ENCODE measurements around the gene ANKRD55.
A peak's percentile ranks its signal among the peaks of the same experiment; 100 is the strongest.

The ANKRD55 gene

DNA sequence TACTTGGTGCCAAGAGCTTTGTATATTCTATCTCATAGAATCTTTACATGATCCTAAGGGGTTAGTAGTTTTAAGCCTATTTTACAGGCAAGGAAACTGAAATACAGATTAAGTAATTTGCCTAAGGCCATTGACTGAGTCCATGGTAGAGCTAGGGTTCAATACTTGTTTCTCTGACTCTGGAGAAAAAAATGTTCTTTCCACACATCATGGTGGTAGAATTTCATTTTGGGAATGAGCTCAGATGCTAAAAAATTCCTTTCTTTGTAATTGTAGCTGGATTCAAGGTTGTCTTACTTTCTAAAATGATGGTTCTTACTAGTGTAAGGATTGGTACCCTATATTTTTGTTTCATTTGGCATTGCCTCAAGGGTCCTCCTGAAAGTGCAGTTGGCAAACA lies 86.0 kb downstream of the ANKRD55 start:
- no peaks in the 10 kb centered on the region for H3K9me3 ChIP-seq
- H3K4me3 ChIP-seq (ENCODE audit: low read depth, low read length) = no peak overlapping the region
- no peak for DNase-seq
- H3K4me1 ChIP-seq = no peaks in the 10 kb centered on the region
- TF ChIP-seq, protein P1, sequence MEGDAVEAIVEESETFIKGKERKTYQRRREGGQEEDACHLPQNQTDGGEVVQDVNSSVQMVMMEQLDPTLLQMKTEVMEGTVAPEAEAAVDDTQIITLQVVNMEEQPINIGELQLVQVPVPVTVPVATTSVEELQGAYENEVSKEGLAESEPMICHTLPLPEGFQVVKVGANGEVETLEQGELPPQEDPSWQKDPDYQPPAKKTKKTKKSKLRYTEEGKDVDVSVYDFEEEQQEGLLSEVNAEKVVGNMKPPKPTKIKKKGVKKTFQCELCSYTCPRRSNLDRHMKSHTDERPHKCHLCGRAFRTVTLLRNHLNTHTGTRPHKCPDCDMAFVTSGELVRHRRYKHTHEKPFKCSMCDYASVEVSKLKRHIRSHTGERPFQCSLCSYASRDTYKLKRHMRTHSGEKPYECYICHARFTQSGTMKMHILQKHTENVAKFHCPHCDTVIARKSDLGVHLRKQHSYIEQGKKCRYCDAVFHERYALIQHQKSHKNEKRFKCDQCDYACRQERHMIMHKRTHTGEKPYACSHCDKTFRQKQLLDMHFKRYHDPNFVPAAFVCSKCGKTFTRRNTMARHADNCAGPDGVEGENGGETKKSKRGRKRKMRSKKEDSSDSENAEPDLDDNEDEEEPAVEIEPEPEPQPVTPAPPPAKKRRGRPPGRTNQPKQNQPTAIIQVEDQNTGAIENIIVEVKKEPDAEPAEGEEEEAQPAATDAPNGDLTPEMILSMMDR (IDR thresholded peaks at IDR 0.05; ENCODE audit: low read depth, low read length) = no peak
- no peaks in the 10 kb centered on the region for H3K27me3 ChIP-seq
- H3K36me3 ChIP-seq = no peaks in the 10 kb centered on the region

DNA sequence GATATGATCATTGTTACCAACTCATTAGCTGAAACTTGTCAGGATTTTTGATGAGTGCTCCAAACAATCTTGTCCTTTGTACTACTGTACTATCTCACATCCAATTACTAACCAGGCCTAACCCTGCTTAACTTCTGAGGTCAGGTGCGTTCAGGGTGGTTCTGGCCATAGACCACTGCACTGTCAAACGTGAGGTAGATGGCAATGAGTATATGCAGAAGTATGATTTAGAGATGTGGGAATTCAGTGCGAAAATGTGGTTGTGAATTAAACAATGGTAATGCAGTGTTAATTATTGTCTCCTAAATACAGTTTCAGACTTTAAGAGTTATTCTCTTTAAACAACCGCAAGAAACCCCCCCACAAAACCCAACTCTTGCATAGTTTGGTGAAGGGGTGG lies 86.5 kb downstream of the ANKRD55 start:
- TF ChIP-seq, protein P1 (IDR thresholded peaks at IDR 0.05; ENCODE audit: low read depth, low read length) = no peak
- H3K4me1 ChIP-seq = no peaks in the 10 kb centered on the region

DNA sequence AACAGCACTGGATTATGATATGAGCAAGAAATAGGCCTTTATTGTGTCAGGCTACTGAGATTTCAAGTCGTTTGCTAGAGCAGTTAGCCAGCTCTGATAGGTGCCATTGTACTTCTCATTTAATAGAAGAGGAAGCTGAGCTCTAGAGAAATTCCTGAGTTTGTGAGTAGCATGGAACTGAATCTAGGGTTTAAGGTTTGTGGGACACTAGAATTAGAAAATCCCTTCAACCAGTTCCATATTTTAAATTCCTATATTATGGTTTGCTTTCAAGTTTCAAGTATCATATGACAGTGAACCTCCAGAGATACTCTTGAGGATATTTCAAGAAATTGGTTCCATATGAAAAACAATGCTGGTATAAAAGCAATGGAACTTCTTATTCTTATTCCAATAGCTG lies 87.6 kb downstream of the ANKRD55 start:
- Histone ChIP-seq H3K27me3 (no peaks in the 10 kb centered on the region), H3K36me3 (no peaks in the 10 kb centered on the region), H3K4me3 (ENCODE audit: low read depth, low read length) (no peak overlapping the region), H3K9me3 (no peaks in the 10 kb centered on the region), H3K4me1 (no peaks in the 10 kb centered on the region)
- TF ChIP-seq, protein P1 (IDR thresholded peaks at IDR 0.05; ENCODE audit: low read depth, low read length) = no peak
- no peak for DNase-seq

More for the DNA sequence above, 86.5 kb downstream of the ANKRD55 start:
- no peaks in the 10 kb centered on the region for H3K9me3 ChIP-seq
- DNase-seq = no peak
- no peaks in the 10 kb centered on the region for H3K36me3 ChIP-seq
- H3K4me3 ChIP-seq (ENCODE audit: low read depth, low read length) = no peak overlapping the region
- no peaks in the 10 kb centered on the region for H3K27me3 ChIP-seq

DNA sequence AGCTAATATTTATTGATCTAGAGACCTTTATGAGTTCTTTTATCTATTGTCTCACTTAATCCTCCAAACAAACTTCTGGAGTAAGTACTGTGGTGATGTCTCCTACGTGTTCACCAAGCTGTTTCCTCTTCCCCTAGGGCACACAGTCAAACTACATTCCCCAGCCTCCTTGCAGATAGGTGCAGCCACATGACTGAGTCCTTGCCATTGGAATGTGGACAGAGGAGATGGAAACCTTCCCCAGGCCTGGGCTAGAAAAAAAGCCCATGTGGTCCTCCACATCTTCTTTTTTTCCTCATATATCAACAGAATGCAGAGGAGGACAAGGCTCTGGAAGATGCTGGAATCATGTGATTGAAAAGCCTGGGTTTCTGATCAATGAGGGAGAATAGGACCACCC lies 88.0 kb downstream of the ANKRD55 start:
- no peaks in the 10 kb centered on the region for H3K9me3 ChIP-seq

DNA sequence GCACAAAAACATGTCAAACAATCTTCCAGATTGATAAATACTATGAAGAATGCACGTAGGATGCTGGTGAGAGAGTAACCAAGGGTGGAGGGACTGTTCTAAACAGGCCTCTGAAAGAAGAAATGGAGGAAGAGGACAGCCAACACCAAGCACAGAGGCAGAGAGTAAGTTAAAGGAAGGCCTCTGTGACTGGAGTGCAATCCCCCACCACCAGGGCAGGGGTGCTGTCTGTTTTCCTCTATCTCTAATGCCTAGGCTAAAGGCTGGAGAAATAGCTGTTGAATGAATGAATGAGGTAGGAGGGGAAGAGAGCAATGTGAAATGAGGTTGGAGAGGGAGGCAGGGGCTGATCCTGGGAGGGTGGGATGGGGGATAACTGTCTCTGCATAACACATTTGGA lies 88.9 kb downstream of the ANKRD55 start:
- H3K4me3 ChIP-seq (ENCODE audit: low read depth, low read length) = no peak overlapping the region
- H3K36me3 ChIP-seq = no peaks in the 10 kb centered on the region
- no peaks in the 10 kb centered on the region for H3K27me3 ChIP-seq
- no peaks in the 10 kb centered on the region for H3K4me1 ChIP-seq
- no peaks in the 10 kb centered on the region for H3K9me3 ChIP-seq
- no peak for DNase-seq
- TF ChIP-seq, protein P1 (IDR thresholded peaks at IDR 0.05; ENCODE audit: low read depth, low read length) = 0 out of 2 replicates have a peak, but pooled peaks have one; percentile 2

More for the DNA sequence above, 88.0 kb downstream of the ANKRD55 start:
- H3K4me1 ChIP-seq = no peaks in the 10 kb centered on the region
- no peaks in the 10 kb centered on the region for H3K27me3 ChIP-seq
- no peaks in the 10 kb centered on the region for H3K36me3 ChIP-seq
- TF ChIP-seq, protein P1 (IDR thresholded peaks at IDR 0.05; ENCODE audit: low read depth, low read length) = no peak
- DNase-seq = no peak
- no peak overlapping the region for H3K4me3 ChIP-seq (ENCODE audit: low read depth, low read length)

DNA sequence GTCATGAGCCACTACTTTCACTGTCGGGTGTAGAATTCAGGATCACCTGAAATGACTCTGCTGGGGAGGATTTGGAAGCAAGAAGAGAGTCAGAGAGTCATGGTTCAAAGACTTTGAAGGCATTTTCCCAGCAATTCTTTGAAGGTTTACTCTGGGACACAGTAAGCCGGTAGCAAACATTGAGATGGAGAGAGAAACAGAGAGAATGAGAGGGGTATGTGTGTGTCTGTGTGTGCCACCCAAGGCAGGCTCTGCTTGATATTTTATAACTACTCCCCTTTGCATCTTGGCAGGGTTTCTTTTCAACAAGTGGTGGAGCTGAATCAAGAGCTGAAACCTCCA lies 89.8 kb downstream of the ANKRD55 start:
- TF ChIP-seq, protein P1 (IDR thresholded peaks at IDR 0.05; ENCODE audit: low read depth, low read length) = no peak
- no peak overlapping the region for H3K4me3 ChIP-seq (ENCODE audit: low read depth, low read length)
- DNase-seq = no peak
- no peaks in the 10 kb centered on the region for H3K36me3 ChIP-seq
- H3K4me1 ChIP-seq = no peaks in the 10 kb centered on the region
- H3K9me3 ChIP-seq = no peaks in the 10 kb centered on the region
- H3K27me3 ChIP-seq = no peaks in the 10 kb centered on the region

Measured in BE2C (cell line).